ENCODE results near the gene EML4.
"Not testable (repeated sequence)": the region's sequence is repeated elsewhere in the genome, so short reads cannot be mapped to it uniquely, and the experiment has no call there.

Gene EML4

GRCh38 chr2:42342061-42342794 lies 173.1 kb downstream of the EML4 start:
- no peaks in the 10 kb centered on the region for H3F3A ChIP-seq (ENCODE audit: insufficient read depth, low read length)
- peaks cover 28% of the 10 kb centered on the region for H3K79me2 ChIP-seq (ENCODE audit: low read length)
- H3K9ac ChIP-seq (ENCODE audit: low read length) = no peak overlapping the region
- H3K27ac ChIP-seq (ENCODE audit: low read length) = no peak overlapping the region
- no peaks in the 10 kb centered on the region for H4K20me1 ChIP-seq (ENCODE audit: insufficient read depth, low read length)
- TF ChIP-seq EZH2 (optimal IDR thresholded peaks at IDR 0.05; ENCODE audit: low read depth, low read length) = no peak
- TF ChIP-seq CTCF (IDR thresholded peaks at IDR 0.05; ENCODE audit: low read length) = no peak
- no peak for TF ChIP-seq EZH2phosphoT487 (IDR thresholded peaks at IDR 0.05; ENCODE audit: low read length)
- no peaks in the 10 kb centered on the region for H3K4me1 ChIP-seq (ENCODE audit: low read length)
- H3K4me3 ChIP-seq (ENCODE audit: low read length) = no peak overlapping the region
- no peak overlapping the region for H3K4me2 ChIP-seq (ENCODE audit: low read depth, low read length)
- no peaks in the 10 kb centered on the region for H3K9me3 ChIP-seq (replicated peaks; ENCODE audit: insufficient read depth, low read length)
- H3K27me3 ChIP-seq (replicated peaks; ENCODE audit: insufficient read depth, low read length) = no peaks in the 10 kb centered on the region
- H2AFZ ChIP-seq (ENCODE audit: low read length) = no peak overlapping the region
- H3K9me2 ChIP-seq (replicated peaks; ENCODE audit: insufficient read depth, low read length) = no peaks in the 10 kb centered on the region
- DNase-seq = no peak
- no peaks in the 10 kb centered on the region for H3K36me3 ChIP-seq (replicated peaks; ENCODE audit: insufficient read depth, low read length)

- Histone ChIP-seq H3K27ac (ENCODE audit: low read length) (no peak overlapping the region), H3K27me3 (replicated peaks; ENCODE audit: insufficient read depth, low read length) (no peaks in the 10 kb centered on the region), H3K4me3 (ENCODE audit: low read length) (no peak overlapping the region), H2AFZ (ENCODE audit: low read length) (no peak overlapping the region), H3K9me2 (replicated peaks; ENCODE audit: insufficient read depth, low read length) (no peaks in the 10 kb centered on the region), H3K4me1 (ENCODE audit: low read length) (no peaks in the 10 kb centered on the region), H3K36me3 (replicated peaks; ENCODE audit: insufficient read depth, low read length) (no peaks in the 10 kb centered on the region), H3K9me3 (replicated peaks; ENCODE audit: insufficient read depth, low read length) (no peaks in the 10 kb centered on the region), H3K9ac (ENCODE audit: low read length) (no peak overlapping the region), H3K79me2 (ENCODE audit: low read length) (peaks cover 34% of the 10 kb centered on the region), H3F3A (ENCODE audit: insufficient read depth, low read length) (no peaks in the 10 kb centered on the region), H3K4me2 (ENCODE audit: low read depth, low read length) (no peak overlapping the region), H4K20me1 (ENCODE audit: insufficient read depth, low read length) (no peaks in the 10 kb centered on the region)
- TF ChIP-seq CTCF (IDR thresholded peaks at IDR 0.05; ENCODE audit: low read length) (no peak), EZH2phosphoT487 (IDR thresholded peaks at IDR 0.05; ENCODE audit: low read length) (no peak), EZH2 (optimal IDR thresholded peaks at IDR 0.05; ENCODE audit: low read depth, low read length) (no peak)
- no peak for DNase-seq
Measured at GRCh38 chr2:42342795-42343241, 173.7 kb downstream of the EML4 start.

- peaks cover 9% of the 10 kb centered on the region; the same call in 1 of the 2 replicates for H3K36me3 ChIP-seq (replicated peaks; ENCODE audit: insufficient read depth, low read length)
- H3K9ac ChIP-seq (ENCODE audit: low read length) = no peak overlapping the region
- TF ChIP-seq CTCF (IDR thresholded peaks at IDR 0.05; ENCODE audit: low read length) (no peak), EZH2 (optimal IDR thresholded peaks at IDR 0.05; ENCODE audit: low read depth, low read length) (no peak), EZH2phosphoT487 (IDR thresholded peaks at IDR 0.05; ENCODE audit: low read length) (no peak)
- no peaks in the 10 kb centered on the region for H3K9me2 ChIP-seq (replicated peaks; ENCODE audit: insufficient read depth, low read length)
- peaks cover 60% of the 10 kb centered on the region for H3K79me2 ChIP-seq (ENCODE audit: low read length)
- H4K20me1 ChIP-seq (ENCODE audit: insufficient read depth, low read length) = no peaks in the 10 kb centered on the region
- H3K4me3 ChIP-seq (ENCODE audit: low read length) = no peak overlapping the region
- H3K4me2 ChIP-seq (ENCODE audit: low read depth, low read length) = no peak overlapping the region
- no peaks in the 10 kb centered on the region for H3K4me1 ChIP-seq (ENCODE audit: low read length)
- H3K9me3 ChIP-seq (replicated peaks; ENCODE audit: insufficient read depth, low read length) = no peaks in the 10 kb centered on the region
- no peak for DNase-seq
- H3K27me3 ChIP-seq (replicated peaks; ENCODE audit: insufficient read depth, low read length) = no peaks in the 10 kb centered on the region
- no peak overlapping the region for H3K27ac ChIP-seq (ENCODE audit: low read length)
- no peak overlapping the region for H2AFZ ChIP-seq (ENCODE audit: low read length)
- no peaks in the 10 kb centered on the region for H3F3A ChIP-seq (ENCODE audit: insufficient read depth, low read length)
Measured at GRCh38 chr2:42345986-42346385, 176.8 kb downstream of the EML4 start.

GRCh38 chr2:42346856-42347255 lies 177.7 kb downstream of the EML4 start:
- not testable (repeated sequence) for H3K36me3 ChIP-seq (replicated peaks; ENCODE audit: insufficient read depth, low read length); H3K9ac ChIP-seq (ENCODE audit: low read length); H3F3A ChIP-seq (ENCODE audit: insufficient read depth, low read length); H3K9me2 ChIP-seq (replicated peaks; ENCODE audit: insufficient read depth, low read length); H3K4me1 ChIP-seq (ENCODE audit: low read length); H4K20me1 ChIP-seq (ENCODE audit: insufficient read depth, low read length); DNase-seq; H3K4me3 ChIP-seq (ENCODE audit: low read length); H3K27ac ChIP-seq (ENCODE audit: low read length); H3K27me3 ChIP-seq (replicated peaks; ENCODE audit: insufficient read depth, low read length); H3K9me3 ChIP-seq (replicated peaks; ENCODE audit: insufficient read depth, low read length); H2AFZ ChIP-seq (ENCODE audit: low read length); H3K4me2 ChIP-seq (ENCODE audit: low read depth, low read length)
- peaks cover 62% of the 10 kb centered on the region for H3K79me2 ChIP-seq (ENCODE audit: low read length)

GRCh38 chr2:42347518-42347917 lies 178.4 kb downstream of the EML4 start:
- not testable (repeated sequence) for H3K36me3 ChIP-seq (replicated peaks; ENCODE audit: insufficient read depth, low read length)

More at GRCh38 chr2:42347518-42347917, 178.4 kb downstream of the EML4 start:
- H3K9ac ChIP-seq (ENCODE audit: low read length); DNase-seq; H3K9me2 ChIP-seq (replicated peaks; ENCODE audit: insufficient read depth, low read length); H3K4me3 ChIP-seq (ENCODE audit: low read length); H3K27ac ChIP-seq (ENCODE audit: low read length); H4K20me1 ChIP-seq (ENCODE audit: insufficient read depth, low read length); H3K27me3 ChIP-seq (replicated peaks; ENCODE audit: insufficient read depth, low read length); H3F3A ChIP-seq (ENCODE audit: insufficient read depth, low read length); H3K4me1 ChIP-seq (ENCODE audit: low read length); H2AFZ ChIP-seq (ENCODE audit: low read length); H3K4me2 ChIP-seq (ENCODE audit: low read depth, low read length); H3K9me3 ChIP-seq (replicated peaks; ENCODE audit: insufficient read depth, low read length): not testable (repeated sequence)
- H3K79me2 ChIP-seq (ENCODE audit: low read length) = peaks cover 68% of the 10 kb centered on the region

Data from MM.1S (cell line).